Stimulated activated CD4-positive, alpha-beta T cell treated with anti-CD3 and anti-CD28 coated beads, Interleukin-15, amount 100 ng/mL, for 1 hour (primary cell): ENCODE results near the gene PSTPIP2.
"Not testable (repeated sequence)": the region's sequence is repeated elsewhere in the genome, so short reads cannot be mapped to it uniquely, and the experiment has no call there.

Source experiments
- DNase-seq, 2 donors: peaks; one replicate each; pipeline ENCODE4 v3.0.0-alpha.2; 2020; ENCODE audit warnings: low read depth in 1 of 2, low spot score in 1 of 2

Gene PSTPIP2

GRCh38 chr18:46071653-46072375 is at the start of gene PSTPIP2:
PSTPIP2 (minus strand) TSS chr18:46072260; CDS start chr18:46072188, 72 bp downstream.
- DNase-seq, result peak; percentile 35 to 54

DNA sequence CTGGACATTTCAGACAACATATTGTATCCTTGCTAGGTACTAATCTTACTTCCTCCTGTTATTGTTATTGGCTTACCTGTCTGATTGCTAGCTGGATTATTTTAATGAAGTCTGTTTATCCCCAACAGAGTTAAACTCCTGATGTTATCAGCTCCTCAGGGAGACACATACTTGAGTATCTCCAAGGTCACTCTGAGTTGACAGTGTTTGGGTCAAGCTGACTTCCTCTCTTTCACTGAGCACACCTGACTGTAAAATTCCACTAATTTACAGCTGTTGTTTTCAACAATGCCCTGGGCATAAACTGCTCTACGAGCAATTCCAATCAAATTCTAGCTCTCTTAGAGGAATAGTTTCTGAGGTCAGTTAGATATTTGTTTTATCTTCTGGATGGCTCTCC is 41.7 kb upstream of the PSTPIP2 start:
- DNase-seq, result no peak

- no peak for DNase-seq
Observed at GRCh38 chr18:46110406-46110805, 38.3 kb upstream of the PSTPIP2 start.

DNA sequence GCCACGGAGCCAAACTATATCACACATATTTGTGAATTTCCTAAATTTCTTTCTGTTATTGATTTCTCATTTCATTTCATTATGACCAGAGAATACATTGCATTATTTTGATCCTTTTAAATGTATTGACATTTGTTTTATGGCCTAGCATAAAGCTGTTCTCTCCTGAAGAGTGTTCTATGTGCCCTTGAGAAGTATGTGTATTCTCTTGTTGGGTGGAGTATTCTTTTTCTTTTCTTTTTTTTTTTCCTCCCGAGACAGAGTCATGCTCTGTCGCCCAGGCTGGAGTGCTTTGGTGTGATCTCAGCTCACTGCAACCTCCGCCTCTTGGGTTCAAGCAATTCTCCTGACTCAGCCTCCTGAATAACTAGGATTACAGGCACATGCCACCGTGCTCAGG is 37.3 kb upstream of the PSTPIP2 start:
- DNase-seq, result no peak

DNA sequence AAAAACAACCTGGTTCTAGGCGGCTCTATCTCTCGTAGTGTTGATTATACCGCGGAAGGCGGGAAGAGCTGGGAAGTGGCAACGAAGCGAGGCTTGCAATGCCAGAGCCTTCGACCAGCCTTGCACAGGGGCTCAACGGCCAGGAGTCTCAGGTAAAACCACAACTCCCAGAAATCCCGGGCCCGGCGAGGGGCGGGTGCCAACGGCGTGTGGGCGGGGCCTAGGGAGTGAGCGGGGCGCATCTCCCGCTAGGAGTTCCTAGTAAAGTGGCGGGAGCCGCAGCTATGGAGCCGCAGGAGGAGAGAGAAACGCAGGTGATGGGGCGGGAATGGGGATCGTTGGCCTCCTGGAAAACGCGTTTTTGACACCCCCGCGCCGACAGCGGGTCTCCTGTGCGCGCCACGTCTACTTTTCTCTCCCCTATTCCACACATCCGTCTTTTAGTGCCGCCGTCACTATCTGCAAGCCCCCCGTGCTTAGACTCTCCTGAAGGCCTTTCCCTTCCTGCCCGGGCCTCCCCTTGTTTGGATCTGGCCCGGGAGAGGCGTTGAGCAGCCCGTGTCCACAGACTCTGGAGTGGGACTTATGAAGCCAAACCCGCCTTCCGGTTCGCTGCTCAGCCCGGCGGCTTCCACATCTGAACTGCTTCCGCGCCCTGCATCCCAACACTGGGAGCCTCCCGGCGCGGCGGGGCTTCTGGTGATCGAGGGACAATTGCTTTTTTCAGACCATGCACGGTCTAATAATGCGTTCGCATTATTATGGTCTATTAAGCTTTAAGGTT is 32.3 kb upstream of the PSTPIP2 start, which contains the start of gene HAUS1:
HAUS1 (plus strand) TSS at position 258 of the 784 bp plus-strand sequence; CDS start at position 285, 27 bp downstream.
- peak; percentile 67 to 81 for DNase-seq

DNA sequence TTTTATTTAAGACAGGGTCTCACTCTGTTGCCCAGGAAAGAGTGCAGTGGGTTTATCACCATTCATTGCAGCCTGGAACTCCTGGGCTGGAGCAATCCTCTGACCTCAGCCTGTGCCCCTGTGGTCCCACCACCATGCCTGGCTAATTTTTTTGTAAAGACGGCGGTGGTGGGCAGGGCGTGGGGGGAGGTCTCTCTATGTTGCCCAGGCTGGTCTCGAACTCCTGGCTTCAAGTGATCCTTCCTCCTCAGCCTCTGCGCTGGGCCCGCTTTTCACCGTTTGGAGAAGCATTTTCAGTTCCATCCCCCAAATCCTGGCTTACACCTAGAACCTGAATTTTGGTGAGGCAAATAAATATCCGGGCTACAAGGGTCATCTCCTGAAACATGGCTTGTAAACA is 27.4 kb upstream of the PSTPIP2 start:
- no peak for DNase-seq

DNA sequence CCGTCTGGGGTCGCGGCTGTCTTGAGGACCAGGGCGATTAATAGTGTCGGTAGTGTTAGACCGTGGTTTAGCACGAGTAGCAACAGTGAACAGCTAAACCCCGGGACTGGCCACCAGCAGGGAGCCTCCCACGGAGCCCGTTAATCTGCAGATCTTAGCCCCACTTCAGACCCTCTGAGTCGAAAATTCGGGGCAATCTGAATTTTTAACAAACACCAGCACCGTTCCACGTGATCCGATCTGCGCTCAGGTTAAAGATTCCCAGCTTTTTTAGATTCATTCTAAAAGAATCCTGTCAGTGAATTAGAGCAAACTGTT is 26.5 kb upstream of the PSTPIP2 start:
- DNase-seq, result no peak

DNA sequence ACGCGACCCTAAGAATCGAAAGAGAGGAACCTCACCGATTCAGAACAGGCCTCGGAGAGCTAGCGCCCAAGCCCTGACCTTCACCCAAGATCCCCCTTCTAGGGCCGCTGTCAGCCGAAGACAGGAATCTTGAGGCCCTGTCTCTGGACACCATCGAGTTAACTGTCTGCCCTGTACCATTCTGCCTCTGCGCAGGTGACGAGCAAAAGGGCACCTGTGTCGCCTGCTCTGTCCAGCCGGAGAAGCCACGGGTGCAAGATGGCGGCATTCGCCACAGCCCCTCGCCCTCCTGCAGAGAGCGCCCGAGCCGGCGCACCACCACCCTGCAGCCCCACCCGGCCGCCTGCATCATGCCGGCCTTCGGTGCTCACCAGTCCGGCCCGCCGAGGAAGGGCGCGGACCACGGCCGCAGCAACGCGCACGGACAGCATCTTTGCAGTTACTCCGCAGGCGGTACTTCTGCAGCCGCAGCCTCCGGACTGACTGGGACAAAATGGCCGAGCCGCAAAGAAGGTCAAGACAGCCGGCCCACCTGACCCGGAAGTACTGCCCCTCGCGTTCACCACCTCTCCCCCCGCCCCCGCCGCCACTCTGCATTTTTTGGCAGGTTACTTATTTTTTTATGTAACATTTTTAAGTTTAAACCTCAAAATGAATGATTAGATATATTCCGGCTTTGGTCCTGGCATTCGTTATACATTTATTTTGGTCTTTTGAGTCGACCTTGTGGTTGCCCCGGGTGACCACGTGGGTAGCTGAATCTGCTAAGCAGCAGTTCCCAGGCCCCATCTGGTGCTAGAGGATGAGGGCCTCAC is 25.9 kb upstream of the PSTPIP2 start, which contains the start of gene ATP5F1A:
ATP5F1A (minus strand) TSS at position 496 of the 815 bp plus-strand sequence; CDS start at position 431, 65 bp downstream.
- DNase-seq, result peak; percentile 61 to 79

DNA sequence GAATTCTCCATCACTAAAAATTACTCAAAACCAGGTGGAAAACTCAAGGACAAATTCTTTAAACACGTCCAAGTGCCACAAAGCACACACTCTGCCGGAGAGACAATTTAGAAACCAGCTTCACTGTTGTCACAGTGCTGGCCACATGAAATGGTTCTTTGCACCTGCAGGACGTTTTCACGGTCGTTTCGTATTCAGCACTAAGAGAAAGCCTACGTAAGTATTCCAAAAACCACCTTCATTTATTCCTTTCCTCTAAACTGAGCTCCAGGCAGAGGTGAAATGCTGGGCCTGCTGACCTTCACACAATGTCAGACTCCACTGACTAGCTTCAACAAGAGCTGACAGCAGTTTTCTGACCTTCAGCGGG is 25.4 kb upstream of the PSTPIP2 start:
- DNase-seq, result no peak

- DNase-seq, result no peak
Observed at GRCh38 chr18:46096651-46097300, 24.7 kb upstream of the PSTPIP2 start.

- no peak for DNase-seq
Observed at GRCh38 chr18:46095532-46095931, 23.5 kb upstream of the PSTPIP2 start.

- not testable (repeated sequence) for DNase-seq
Observed at GRCh38 chr18:46088501-46088900, 16.4 kb upstream of the PSTPIP2 start.

- no peak for DNase-seq
Observed at GRCh38 chr18:46084431-46084830, 12.4 kb upstream of the PSTPIP2 start.

DNA sequence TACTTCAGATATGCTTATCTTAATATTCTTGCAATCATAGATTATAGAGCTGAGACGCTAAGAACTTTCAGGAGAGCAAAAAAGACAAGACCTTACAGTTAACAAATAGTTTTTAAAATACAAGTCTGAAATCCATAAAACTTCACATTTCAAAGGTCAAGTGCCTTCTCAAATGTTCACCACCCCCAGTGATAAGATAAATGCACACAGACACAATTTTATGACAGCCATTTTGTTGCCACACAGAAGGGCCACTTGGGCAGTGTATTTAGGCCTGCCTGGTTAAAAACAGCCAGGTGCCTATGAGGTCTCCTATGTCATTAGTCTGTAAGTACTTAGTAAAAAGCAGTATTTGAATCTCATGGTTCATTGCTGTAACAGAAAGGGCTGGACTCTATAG is 8.1 kb upstream of the PSTPIP2 start:
- no peak for DNase-seq

DNA sequence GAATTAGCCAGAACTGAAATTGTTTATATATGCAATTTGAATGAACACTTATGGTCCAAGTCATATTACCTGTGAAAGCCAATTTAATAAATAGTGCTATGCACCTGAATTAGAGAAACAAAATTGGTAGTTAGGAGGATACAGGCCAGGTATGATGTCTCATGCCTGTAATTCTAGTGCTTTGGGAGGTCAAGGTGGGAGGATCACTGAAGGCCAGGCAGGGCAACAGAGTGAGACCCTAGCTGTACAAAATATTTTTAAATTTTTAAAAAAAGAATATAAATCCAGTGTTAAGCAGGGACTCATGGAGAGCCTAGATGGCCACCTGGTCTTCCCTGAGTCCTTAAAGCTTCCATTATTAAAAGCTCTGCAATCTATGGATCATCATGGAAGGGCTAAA is 7.3 kb upstream of the PSTPIP2 start:
- DNase-seq, result no peak

- DNase-seq, result no peak
Observed at GRCh38 chr18:46073474-46074331, 1.6 kb upstream of the PSTPIP2 start.

DNA sequence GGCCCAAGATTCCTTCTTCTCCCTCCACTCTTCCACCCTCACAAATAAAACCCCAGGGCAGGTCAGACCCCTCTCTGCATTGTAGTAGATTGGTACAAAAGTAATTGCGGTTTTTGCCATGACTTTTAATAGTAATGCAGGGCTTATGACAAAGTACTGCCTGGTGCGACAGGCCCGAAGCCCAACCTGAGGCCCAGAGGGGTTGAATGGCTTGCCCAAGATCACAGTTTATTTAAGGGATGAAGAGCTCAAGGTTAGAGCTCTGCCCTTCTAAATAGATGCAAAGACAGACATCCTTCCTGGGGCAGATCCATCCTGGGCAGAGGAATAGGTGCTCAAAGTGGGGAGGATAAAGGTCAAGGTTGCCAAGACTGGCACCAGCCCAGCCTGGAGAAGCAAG is 899 bp upstream of the PSTPIP2 start:
- DNase-seq, result no peak

GRCh38 chr18:46072376-46072867 is 362 bp upstream of the PSTPIP2 start:
- DNase-seq, result no peak

GRCh38 chr18:46070815-46071652 is 1.0 kb downstream of the PSTPIP2 start:
- DNase-seq, result no peak
